GM21390 (cell line): ENCODE measurements around the gene RFC3.

Experiments
- ATAC-seq: cut with Tn5 transposase; IDR thresholded peaks from one replicate; pipeline ENCODE4 v1.9.1; 2021; ENCODE audit not compliant: unreplicated experiment

RFC3 gene

GRCh38 chr13:33863188-33863789 lies 45.3 kb downstream of the RFC3 start:
- ATAC-seq: no peak

DNA sequence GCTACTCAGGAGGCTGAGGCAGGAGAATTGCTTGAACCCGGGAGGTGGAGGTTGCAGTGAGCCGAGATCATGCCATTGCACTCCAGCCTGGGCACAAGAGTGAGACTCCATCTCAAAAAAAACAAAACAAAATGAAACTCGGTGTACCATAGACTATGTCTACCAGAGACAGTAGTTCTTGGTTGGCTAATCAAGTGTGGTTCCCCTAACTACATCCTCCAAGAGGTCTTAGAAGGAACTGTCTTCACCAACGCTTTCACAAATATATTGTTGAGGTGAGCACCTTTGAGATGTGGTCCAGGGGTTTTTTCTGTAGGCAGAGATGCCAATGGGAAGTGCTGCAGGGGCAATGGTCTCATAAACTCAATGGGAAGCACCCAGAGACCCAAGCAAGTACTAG lies 48.0 kb downstream of the RFC3 start:
- peak; percentile 90 for ATAC-seq

DNA sequence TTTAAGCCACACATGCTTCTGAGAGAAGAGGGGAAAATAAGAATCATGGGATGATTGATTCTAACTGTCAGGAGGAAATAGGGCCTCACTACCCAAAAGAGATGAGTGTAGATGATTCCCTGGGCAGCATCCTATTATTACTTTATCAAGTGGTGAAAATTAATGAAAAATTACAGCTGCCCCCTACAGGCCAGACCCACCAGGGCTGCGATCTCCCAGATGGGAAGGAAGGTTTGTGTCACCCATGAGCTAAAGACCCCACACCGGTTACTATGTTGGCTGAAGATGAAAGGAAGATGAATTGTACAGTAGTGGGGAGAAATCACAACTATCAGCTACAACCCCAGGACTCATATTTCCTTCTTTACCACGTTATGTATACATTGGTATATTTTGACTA lies 49.5 kb downstream of the RFC3 start:
- no peak for ATAC-seq

DNA sequence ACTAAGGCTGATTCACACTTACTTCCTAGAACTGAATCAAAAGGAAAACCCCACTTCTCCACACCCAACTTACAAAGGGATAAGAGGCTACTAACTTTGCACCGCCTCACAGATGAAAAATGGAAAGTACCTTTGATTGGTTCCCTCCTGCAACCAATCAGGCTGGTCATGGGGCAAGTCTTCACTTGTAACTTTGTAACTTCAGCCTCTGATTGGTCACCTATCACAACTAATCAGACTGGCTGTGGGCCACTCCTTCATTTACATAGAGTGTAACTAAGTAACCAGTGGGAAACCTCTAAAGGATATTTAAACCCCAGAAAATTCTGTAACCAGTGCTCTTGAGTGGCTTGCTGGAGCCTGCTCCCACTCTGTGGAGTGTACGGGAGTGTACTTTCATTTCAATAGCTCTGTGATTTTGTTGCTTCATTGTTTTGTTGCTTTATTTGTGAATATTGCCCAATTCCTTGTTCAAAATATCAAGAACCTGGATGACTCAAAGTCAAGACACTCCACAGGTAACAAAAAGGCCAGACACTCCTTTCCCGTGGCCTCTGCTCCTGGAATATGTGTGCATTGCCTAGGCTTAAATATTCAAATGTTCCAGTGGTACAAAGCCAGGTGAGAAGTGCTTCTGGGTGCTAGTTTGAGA lies 50.5 kb downstream of the RFC3 start:
- ATAC-seq: no peak

DNA sequence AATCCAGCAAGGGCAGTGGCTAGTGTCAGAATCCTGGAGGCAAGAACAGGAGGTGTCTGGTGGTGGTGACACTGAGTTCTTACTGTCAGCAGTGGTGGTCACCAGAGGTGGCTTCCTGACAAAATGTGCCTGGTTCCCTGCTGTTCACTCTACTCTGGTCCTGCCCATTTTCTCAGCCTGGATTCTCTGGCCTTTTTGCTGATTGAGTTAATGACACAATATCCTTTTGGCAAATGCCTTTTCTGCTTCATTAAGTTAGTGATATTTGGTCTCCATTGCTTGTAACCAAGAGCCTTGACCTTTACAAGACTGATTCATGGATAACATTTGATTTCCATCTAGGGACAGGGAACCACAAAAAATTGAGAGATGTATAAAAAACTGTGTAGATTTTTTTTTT lies 51.1 kb downstream of the RFC3 start:
- no peak for ATAC-seq

GRCh38 chr13:33870046-33870668 lies 52.2 kb downstream of the RFC3 start:
- ATAC-seq: no peak

GRCh38 chr13:33871207-33872004 lies 53.5 kb downstream of the RFC3 start:
- no peak for ATAC-seq

DNA sequence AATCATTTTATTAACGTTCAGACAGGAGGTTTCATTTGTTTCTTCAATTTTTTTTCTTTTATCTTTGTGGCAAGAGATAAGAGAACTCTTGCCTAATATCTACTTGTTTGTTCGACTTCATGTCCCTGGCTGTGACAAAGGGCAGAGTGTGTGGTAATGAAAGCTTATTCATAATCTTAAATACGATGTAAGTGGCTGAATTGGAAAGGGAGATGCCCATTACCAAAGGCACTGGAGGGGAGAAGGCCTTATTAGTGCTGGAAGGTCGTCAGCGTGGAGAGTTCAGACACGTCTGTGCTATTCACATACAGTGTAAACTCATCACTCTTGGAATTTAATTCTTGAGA lies 54.0 kb downstream of the RFC3 start:
- no peak for ATAC-seq

DNA sequence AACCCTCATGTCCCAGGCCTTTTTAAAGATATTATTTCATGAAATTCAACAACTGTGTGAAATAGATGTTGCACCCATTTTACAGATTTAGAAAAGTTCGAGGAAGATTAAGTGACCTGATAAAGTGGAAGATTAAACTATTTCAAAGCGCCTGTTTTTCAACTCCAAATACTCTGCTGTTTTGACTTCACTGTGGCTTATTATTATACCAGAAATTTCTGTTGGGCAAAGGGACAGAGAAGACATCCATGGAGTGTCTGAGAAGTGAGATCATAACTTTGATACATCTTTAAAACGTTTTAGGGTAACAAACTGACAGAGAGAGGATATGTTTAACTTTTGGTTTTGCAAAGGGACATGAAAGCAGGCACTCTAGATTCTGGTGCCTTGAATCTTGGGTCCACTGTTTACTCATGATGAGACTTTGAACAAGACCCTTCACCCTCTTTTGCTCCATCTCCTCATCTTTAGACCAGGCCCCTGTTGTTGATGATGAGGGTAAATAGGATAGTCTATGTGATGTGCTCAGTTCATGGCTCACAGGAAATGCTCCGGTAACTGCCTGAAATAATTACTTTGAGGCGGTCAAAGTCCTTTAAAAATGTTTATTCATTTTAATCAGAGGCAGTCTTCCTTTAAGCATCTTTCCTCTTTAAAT lies 55.4 kb downstream of the RFC3 start:
- no peak for ATAC-seq

GRCh38 chr13:33874871-33875270 lies 56.9 kb downstream of the RFC3 start:
- ATAC-seq: no peak

DNA sequence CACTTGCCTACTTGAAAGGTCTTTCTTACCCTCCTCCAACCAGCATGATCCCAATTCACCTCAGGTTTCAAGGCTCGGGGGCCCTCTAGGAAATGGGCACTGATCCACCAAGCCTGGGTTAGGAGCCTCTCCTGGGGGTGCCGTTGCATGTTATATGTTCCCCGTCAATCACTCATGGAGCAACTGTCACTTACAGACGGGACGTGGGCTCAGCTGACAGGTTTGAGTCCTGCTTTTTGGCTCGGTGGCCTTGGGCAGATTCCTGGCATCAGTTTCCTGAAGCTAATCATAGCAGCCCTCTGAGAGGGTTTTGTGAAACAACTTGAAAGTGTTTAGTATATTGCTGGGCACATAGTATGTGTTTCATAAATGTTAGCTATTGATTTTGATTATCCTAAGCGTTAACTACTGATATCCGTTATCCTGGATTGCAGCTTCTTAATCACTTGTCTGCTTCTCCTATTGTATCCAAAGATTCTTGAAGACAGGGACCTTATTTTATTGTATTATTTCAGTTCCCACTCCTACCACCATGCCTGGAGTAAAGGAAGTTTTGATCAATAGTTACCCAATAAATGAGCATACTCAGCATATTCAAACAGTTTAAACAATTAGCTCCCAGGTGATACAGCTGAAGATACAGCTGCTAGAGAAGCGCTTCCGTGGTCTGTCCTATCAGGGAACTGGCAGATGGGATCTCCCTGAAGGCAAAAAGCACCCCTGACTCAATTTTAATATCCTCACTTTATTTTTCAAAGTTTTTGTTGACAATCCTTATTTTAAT lies 57.9 kb downstream of the RFC3 start:
- no peak for ATAC-seq

GRCh38 chr13:33876716-33877394 lies 58.9 kb downstream of the RFC3 start:
- no peak for ATAC-seq

GRCh38 chr13:33879118-33879517 lies 61.2 kb downstream of the RFC3 start:
- ATAC-seq: no peak

GRCh38 chr13:33882804-33883203 lies 64.9 kb downstream of the RFC3 start:
- no peak for ATAC-seq

- ATAC-seq: no peak
Measured at GRCh38 chr13:33884531-33885220, 66.7 kb downstream of the RFC3 start.
